MV-4-11 (cell line): ENCODE results near the gene DHRS12.

Source experiments
- DNase-seq: peaks from one replicate; lab custom pipeline; 2025; lab: John Stamatoyannopoulos, UW

Gene DHRS12

GRCh38 chr13:51758691-51759090 is 45.3 kb downstream of the DHRS12 start:
- no peak for DNase-seq

DNA sequence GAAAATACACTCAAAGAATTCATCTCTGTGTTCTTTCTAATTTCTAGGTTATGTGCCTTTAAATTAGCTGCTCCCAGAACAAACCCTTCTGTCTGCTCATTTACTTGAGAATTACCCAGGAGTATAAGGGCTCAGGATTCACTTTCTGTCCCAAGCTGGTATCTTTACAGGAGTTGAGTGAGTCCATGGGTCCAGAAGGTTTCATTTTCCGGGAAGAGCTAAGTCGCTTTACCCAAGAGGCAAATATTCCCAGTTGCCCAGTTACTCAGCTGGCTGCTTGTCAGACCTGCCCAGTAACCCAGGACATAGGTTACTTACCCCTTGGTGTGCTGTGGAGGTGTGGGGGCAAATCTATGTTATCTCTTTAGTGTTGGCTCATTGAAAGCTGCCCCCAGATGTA is 47.3 kb downstream of the DHRS12 start:
- no peak for DNase-seq

GRCh38 chr13:51747438-51748434 is 56.2 kb downstream of the DHRS12 start:
- DNase-seq, result no peak

- DNase-seq, result no peak
Measured at GRCh38 chr13:51746802-51747201, 57.2 kb downstream of the DHRS12 start.

DNA sequence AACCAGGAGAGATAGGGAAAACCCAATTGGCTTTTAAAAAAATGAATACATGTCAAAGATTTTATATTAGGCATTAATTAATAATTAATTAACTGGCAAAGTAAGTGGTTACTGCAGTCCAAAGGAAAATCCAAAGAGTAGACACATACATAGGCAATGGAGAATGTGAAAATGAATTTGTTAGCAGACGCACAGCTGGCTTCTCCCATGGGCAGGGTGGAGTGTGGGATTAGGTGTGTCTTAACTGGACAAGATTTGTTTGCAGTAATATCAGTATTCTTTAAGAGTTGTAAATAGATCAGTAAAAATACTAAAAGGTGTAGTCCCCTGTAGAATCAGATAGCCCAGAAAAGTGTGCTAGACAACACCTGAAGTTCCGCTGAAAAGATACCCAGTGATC is 58.7 kb downstream of the DHRS12 start:
- no peak for DNase-seq

GRCh38 chr13:51742611-51743010 is 61.4 kb downstream of the DHRS12 start:
- no peak for DNase-seq

DNA sequence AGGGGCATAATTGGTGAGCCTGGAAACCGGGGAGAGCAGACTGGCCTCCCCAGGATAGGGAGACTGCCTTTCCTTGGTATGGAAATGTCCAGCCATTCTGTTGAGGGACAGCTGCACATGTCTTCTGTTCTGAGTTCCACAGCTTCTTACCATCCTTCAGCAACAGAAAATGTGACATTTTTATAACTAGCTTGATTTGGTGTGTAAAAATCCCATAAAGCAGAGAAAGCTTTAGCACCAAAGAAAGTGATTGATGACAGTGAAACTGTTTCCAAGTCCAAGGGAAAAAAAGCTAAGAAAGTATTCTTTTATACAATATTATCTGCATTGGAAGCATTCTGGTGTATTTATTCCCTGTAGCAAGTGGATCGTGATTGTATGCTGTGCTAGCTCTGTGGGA is 61.9 kb downstream of the DHRS12 start:
- no peak for DNase-seq

GRCh38 chr13:51740698-51741097 is 63.3 kb downstream of the DHRS12 start:
- DNase-seq, result no peak

GRCh38 chr13:51739027-51739764 is 64.8 kb downstream of the DHRS12 start:
- no peak for DNase-seq

DNA sequence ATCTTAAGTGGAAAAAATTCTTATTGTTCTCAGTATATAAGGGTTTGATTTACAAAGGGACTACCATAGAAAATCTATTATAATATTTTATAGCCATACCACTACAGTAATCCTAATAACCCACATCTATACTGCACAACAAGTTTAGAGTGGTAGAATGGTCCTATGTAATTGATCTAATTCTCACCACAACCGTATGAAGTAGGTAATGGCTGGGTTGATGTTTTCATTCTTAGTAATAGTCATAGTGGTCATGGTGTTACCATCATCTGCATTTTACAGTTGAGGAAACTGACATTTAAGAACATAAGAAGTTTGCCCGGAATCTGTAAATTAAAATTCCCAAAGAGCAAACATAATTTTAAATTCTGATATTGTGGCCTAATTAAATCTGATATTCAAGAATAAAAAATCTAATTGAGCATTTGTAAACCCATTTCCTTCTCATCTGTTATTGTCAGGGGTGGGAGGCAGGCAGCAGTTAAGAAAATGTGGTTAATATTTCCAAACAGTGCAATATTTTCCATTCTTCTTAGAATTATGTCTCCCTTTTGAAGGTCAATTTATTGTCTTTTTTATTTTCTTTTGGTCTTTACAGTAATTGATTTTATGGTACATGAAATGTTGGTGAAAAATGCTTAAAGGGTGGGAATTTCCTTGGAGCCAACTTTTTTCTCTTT is 65.6 kb downstream of the DHRS12 start:
- no peak for DNase-seq

- no peak for DNase-seq
Measured at GRCh38 chr13:51737609-51738008, 66.4 kb downstream of the DHRS12 start.

DNA sequence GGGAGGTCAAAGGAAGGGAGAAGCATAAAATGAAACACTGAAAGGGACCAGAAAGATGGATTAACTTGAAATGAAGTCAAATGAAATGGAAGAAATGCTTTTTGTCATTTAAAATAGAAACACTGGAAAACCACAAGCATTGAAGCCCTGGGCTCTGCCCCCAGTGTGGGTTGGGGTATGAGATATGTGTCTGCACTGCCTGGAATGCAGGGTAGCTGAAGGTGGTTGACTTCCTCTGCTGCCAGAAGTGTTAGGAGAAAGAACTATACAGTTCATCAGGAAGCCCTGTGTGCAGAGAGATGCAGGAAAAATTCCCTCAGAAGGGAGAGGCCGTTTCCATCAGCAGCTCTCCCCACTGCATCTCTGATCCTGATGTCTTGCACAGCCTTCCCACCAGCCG is 69.2 kb downstream of the DHRS12 start:
- no peak for DNase-seq

GRCh38 chr13:51733374-51734298 is 70.3 kb downstream of the DHRS12 start:
- DNase-seq, result no peak

- no peak for DNase-seq
Measured at GRCh38 chr13:51731759-51732158, 72.2 kb downstream of the DHRS12 start.

DNA sequence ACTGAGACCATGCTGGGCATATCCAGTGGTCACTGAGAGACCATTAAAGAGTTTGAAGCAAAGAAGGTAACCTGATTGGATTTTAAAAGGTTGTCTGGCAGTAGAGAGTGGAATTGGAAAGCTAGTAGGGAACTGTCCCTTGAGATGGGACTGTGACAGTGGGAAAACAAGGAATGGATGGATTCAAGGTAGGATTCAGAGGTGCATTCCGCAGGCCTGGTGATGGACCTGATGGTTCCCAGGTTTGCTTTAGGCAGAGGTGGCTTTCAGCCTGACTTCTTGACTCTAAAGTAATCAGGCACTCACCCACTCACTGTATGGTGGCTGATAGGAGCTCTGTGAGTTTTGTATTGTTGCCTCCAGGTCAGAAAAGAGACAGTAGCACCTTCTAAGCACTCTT is 73.0 kb downstream of the DHRS12 start:
- no peak for DNase-seq

- peak; percentile 58 for DNase-seq
Measured at GRCh38 chr13:51729866-51730553, 74.0 kb downstream of the DHRS12 start.

DNA sequence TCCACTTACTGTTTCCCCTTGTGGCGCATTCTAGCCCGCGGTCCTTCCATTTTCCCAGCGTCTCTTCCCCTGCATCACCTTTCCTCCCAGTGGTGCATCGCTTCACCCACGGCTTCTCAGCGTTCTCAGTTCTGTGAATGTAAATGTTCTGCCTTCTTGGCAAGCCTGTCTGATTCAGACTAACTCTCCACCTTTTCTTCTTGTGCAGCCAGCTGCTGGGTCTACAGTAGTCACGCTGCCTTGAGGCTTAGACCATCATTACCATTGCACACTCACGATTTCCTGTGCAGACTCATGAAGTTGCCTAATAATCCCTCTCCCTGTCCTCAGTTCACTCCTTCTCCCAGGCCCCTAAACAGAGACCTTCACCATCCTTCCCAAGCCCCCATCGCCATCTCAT is 75.0 kb downstream of the DHRS12 start:
- peak; percentile 39 for DNase-seq

GRCh38 chr13:51728275-51728673 is 75.7 kb downstream of the DHRS12 start:
- DNase-seq, result no peak

DNA sequence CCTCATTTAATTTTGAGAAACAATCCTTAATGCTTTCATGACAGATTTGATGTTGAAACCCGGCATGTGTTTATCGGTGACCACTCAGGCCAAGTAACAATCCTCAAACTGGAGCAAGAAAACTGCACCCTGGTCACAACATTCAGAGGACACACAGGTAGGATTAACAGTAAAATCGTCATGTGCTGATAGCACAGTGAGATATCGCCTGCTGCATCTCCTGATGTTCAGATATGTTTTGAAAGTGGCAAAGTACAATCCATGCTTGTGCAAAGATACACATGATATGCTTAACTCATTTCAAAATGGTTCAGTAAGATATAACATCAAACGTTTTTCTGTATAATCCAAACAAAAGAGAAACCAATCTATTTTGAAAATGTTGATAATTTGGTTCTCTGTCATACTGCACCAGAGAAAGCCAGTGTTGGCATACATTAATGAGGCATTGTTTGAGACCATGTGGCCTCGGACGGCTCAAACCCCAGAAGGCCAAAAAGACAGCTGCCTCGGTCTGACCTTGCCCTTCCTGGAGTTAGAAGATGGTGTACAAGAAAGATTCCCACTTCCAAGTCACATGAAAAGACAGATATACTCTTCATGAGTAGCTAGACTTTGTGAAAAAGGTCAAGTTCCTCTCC is 76.2 kb downstream of the DHRS12 start:
- no peak for DNase-seq

- DNase-seq, result no peak
Measured at GRCh38 chr13:51726446-51727193, 77.3 kb downstream of the DHRS12 start.
